Stimulated activated naive B cell treated with anti-CD40 and anti-IgM and Interleukin-4, amounts not matched to agents 10 μg/mL and 1 μg/mL and 100 μg/mL, for 72 hours (primary cell): ENCODE measurements around the gene OXCT2.
"Not testable (repeated sequence)": the region's sequence is repeated elsewhere in the genome, so short reads cannot be mapped to it uniquely, and the experiment has no call there.

Experiments
- ATAC-seq, 2 donors: fragments of 150-1000 bp; cut with Tn5 transposase; replicated peaks; 2 replicates each; pipeline ENCODE4 v1.10.0; 2021; ENCODE audit warnings: moderate library complexity in 1 of 2
- DNase-seq: peaks from one replicate; pipeline ENCODE4 v3.0.0; 2021
- H3K27ac Mint-ChIP-seq: one replicate; pipeline ENCODE4 v1.8.0; 2022; ENCODE audit warnings: mild to moderate bottlenecking, mixed read lengths
- H3K27me3 Mint-ChIP-seq, 2 donors: one replicate each; pipeline ENCODE4 v1.8.0; 2022; ENCODE audit warnings: mixed read lengths in 2 of 2
- H3K36me3 Mint-ChIP-seq, 2 donors: one replicate each; pipeline ENCODE4 v1.8.0; 2022; ENCODE audit warnings: mixed read lengths in 2 of 2, mild to moderate bottlenecking in 1 of 2
- H3K4me1 Mint-ChIP-seq, 2 donors: one replicate each; pipeline ENCODE4 v1.8.0; 2022; ENCODE audit warnings: mixed read lengths in 2 of 2, mild to moderate bottlenecking in 1 of 2
- H3K4me3 Mint-ChIP-seq, 2 donors: one replicate each; pipeline ENCODE4 v1.8.0; 2022; ENCODE audit warnings: mild to moderate bottlenecking in 2 of 2, mixed read lengths in 2 of 2, moderate library complexity in 1 of 2
- H3K9me3 Mint-ChIP-seq, 2 donors: one replicate each; pipeline ENCODE4 v1.8.0; 2022; ENCODE audit warnings: mixed read lengths in 2 of 2, mild to moderate bottlenecking in 1 of 2

OXCT2 gene

GRCh38 chr1:39798859-39799769 lies 28.0 kb upstream of the OXCT2 start:
- peaks cover 9 to 13% of the 10 kb centered on the region in 2 donors for H3K4me1 Mint-ChIP-seq
- peak; percentile 95 to 96 for ATAC-seq
- not testable (repeated sequence) for H3K27me3 Mint-ChIP-seq, H3K9me3 Mint-ChIP-seq, H3K36me3 Mint-ChIP-seq
- DNase-seq: peak; percentile 87
- peak overlapping the region; percentile 64 to 78 for H3K4me3 Mint-ChIP-seq
- H3K27ac Mint-ChIP-seq: peak overlapping the region; percentile 90

- H3K27ac Mint-ChIP-seq: no peak overlapping the region
Observed at GRCh38 chr1:39795651-39796050, 24.5 kb upstream of the OXCT2 start.

DNA sequence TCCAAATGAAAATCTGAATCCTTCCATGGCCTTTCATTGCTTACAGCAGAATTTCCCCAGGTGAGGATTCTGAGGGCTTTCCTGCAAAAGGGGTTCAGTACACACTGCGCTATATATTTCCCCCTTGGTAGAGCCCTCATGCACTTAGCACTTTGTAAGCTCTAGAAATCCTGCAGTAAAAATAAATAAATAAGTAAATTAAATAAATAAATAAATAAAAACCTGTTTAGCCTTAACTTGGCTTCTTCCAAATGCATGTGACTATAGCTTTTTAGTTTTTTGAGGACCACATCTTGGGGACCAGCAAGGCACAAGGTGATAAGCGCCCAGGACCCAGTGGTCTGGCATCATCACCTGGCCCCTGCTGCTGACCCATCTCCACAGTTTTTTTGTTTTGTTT lies 20.7 kb upstream of the OXCT2 start:
- no peak for ATAC-seq
- peaks cover 32 to 48% of the 10 kb centered on the region in 2 donors for H3K27me3 Mint-ChIP-seq

More at GRCh38 chr1:39795651-39796050, 24.5 kb upstream of the OXCT2 start:
- ATAC-seq (no peak), DNase-seq (no peak)
- Mint-ChIP-seq H3K4me1 (peaks cover 18 to 20% of the 10 kb centered on the region in 2 donors), H3K36me3 (peaks cover 0 to 13% of the 10 kb centered on the region in 2 donors), H3K9me3 (no peaks in the 10 kb centered on the region), H3K4me3 (no peak overlapping the region), H3K27me3 (peaks cover 18 to 30% of the 10 kb centered on the region in 2 donors)

GRCh38 chr1:39789571-39790110 lies 18.5 kb upstream of the OXCT2 start:
- ATAC-seq (no peak), DNase-seq (no peak)

More for the DNA sequence above, 20.7 kb upstream of the OXCT2 start:
- H3K36me3 Mint-ChIP-seq: peaks cover 0 to 9% of the 10 kb centered on the region in 2 donors
- H3K4me3 Mint-ChIP-seq: no peak overlapping the region
- H3K27ac Mint-ChIP-seq: no peak overlapping the region
- peaks cover 10 to 14% of the 10 kb centered on the region in 2 donors for H3K4me1 Mint-ChIP-seq
- DNase-seq: no peak
- no peaks in the 10 kb centered on the region for H3K9me3 Mint-ChIP-seq

DNA sequence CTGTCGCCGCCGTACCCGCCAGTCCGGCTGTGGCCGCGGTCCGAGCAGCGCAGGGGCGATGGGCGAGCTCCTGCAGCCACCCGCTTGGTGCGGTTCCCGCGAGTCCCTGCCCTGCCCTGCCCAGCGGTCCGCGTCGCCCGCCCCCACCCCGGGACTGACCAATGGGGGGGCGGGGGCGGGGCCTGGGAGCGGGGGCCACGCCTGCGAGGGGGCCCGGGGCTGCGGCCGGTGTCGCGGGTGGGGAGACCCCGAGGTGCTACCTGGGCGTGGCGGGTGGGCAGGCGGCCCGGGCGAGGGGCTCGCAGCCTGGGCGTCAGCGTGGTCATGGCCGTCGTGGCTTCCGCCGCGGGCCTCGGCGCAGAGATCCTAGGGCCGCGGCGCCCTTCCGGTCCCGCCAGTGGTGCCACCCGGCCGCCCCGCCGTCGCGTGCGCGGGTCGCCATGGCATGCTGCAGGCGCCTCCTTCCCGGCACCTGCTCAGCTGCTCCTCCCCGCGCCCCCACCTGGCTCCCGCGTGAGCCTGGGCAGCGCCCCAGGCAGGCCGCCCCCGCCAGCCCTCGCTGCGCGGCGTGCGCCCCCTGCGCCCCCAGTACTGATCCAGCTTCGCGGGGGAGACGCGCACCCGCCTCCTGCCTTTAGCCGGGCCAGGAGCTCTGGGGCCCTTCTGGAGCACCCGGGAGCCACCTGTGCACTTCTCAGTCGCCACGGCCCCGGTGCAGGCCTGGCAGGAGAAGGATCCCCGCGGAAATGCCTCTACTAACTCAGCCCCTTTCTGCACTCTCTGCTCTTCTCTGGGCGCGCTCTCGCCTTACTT lies 17.8 kb upstream of the OXCT2 start, which contains the start of gene BMP8B:
Gene BMP8B (minus strand): TSS at position 108 of the 813 bp plus-strand sequence. CDS start 380 bp downstream, outside the sequence.
- peak; percentile 56 for DNase-seq
- Mint-ChIP-seq H3K9me3 (no peaks in the 10 kb centered on the region), H3K27me3 (peaks cover 34 to 57% of the 10 kb centered on the region in 2 donors)

More at GRCh38 chr1:39789571-39790110, 18.5 kb upstream of the OXCT2 start:
- Mint-ChIP-seq H3K36me3 (peaks cover 0 to 9% of the 10 kb centered on the region in 2 donors), H3K4me1 (peaks cover 12 to 14% of the 10 kb centered on the region in 2 donors), H3K27ac (peak overlapping the region; percentile 65), H3K27me3 (peaks cover 34 to 57% of the 10 kb centered on the region in 2 donors), H3K4me3 (peak overlapping the region; percentile 82 to 84), H3K9me3 (no peaks in the 10 kb centered on the region)

GRCh38 chr1:39788426-39788757 lies 17.2 kb upstream of the OXCT2 start:
- Mint-ChIP-seq H3K27me3 (peaks cover 31 to 57% of the 10 kb centered on the region in 2 donors), H3K4me1 (peaks cover 11 to 14% of the 10 kb centered on the region in 2 donors), H3K27ac (no peak overlapping the region), H3K36me3 (peaks cover 0 to 9% of the 10 kb centered on the region in 2 donors), H3K9me3 (no peaks in the 10 kb centered on the region), H3K4me3 (peak overlapping the region; percentile 17 to 82)
- ATAC-seq (peak; percentile 28 to 32), DNase-seq (no peak)

More for the DNA sequence above, 17.8 kb upstream of the OXCT2 start, which contains the start of gene BMP8B:
- peaks cover 12 to 14% of the 10 kb centered on the region in 2 donors for H3K4me1 Mint-ChIP-seq
- H3K36me3 Mint-ChIP-seq: peaks cover 0 to 9% of the 10 kb centered on the region in 2 donors
- peak within 1 kb of the TSS; percentile 82 to 84 for H3K4me3 Mint-ChIP-seq
- peak; percentile 83 to 85 for ATAC-seq
- peak within 1 kb of the TSS; percentile 65 for H3K27ac Mint-ChIP-seq

DNA sequence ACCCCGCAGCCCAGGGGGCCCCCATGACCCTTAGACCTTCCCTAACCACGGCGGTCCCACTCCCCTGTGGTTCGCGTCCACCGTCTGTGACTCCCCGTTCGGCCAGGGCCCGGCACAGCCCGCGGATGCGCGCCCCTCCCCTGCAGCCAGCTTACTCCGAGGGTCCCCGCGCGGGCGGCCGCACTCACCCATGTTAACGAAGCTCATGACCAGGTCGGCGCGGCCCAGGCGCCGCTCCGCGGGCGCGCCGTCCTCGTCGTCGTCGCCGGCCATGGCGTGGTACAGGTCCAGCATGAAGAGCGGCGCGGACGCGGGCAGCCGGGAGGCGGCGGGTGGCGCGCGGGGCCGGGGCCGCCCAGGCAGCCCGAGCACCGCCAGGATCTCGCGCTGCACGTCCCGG lies 16.8 kb upstream of the OXCT2 start:
- H3K9me3 Mint-ChIP-seq, H3K36me3 Mint-ChIP-seq, ATAC-seq, DNase-seq: not testable (repeated sequence)
- peaks cover 30 to 57% of the 10 kb centered on the region in 2 donors for H3K27me3 Mint-ChIP-seq
- peaks cover 10 to 14% of the 10 kb centered on the region in 2 donors for H3K4me1 Mint-ChIP-seq
- H3K27ac Mint-ChIP-seq: peak overlapping the region; percentile 14
- H3K4me3 Mint-ChIP-seq: peak overlapping the region; percentile 60 to 77

DNA sequence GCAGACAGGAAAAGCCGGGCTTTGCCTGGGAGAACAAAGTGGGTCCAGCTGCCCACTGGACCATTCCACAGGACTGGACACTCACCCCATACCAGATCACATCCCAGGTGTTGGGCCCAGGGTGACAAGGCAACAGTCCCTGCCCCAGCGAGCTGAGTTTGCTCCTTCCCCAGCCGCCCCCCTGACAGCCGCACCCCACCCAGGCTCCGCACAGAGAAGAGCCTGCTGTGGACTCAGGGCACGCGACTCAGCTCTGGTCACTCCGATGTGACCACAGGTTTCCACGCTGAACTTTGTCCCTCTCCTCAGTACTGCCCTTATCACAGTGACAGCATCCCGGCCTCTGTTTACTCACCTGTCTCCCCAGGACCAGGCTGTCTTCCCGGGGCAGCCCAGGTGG lies 16.3 kb upstream of the OXCT2 start:
- Mint-ChIP-seq H3K36me3 (peaks cover 0 to 4% of the 10 kb centered on the region in 2 donors), H3K4me1 (peaks cover 5 to 9% of the 10 kb centered on the region in 2 donors), H3K27me3 (peaks cover 25 to 53% of the 10 kb centered on the region in 2 donors), H3K9me3 (no peaks in the 10 kb centered on the region), H3K4me3 (peak overlapping the region; percentile 60 to 77), H3K27ac (no peak overlapping the region)
- ATAC-seq (no peak), DNase-seq (no peak)

DNA sequence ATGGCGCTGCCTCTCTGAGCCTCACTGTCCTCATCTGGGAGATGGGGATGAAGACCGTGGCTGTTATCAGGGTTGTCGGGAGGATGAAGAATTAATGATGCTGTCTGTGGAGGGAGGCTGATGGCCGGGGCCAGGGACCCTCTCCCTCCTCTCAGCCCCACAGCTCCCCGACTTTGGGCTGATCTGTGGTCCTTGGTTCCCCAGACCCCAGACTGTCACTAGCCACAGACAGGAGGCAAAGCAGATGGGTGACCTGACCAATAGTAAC lies 15.9 kb upstream of the OXCT2 start:
- not testable (repeated sequence) for H3K4me1 Mint-ChIP-seq, H3K9me3 Mint-ChIP-seq, DNase-seq, H3K27ac Mint-ChIP-seq, H3K36me3 Mint-ChIP-seq, ATAC-seq
- peak overlapping the region in 1 of 2 donors; percentile 42 for H3K4me3 Mint-ChIP-seq
- peaks cover 23 to 49% of the 10 kb centered on the region in 2 donors for H3K27me3 Mint-ChIP-seq

GRCh38 chr1:39786303-39787107 lies 15.4 kb upstream of the OXCT2 start:
- not testable (repeated sequence) for H3K36me3 Mint-ChIP-seq, ATAC-seq, H3K27ac Mint-ChIP-seq, DNase-seq, H3K4me1 Mint-ChIP-seq, H3K9me3 Mint-ChIP-seq
- Mint-ChIP-seq H3K4me3 (peak overlapping the region in 1 of 2 donors; percentile 42), H3K27me3 (peaks cover 21 to 43% of the 10 kb centered on the region in 2 donors)

DNA sequence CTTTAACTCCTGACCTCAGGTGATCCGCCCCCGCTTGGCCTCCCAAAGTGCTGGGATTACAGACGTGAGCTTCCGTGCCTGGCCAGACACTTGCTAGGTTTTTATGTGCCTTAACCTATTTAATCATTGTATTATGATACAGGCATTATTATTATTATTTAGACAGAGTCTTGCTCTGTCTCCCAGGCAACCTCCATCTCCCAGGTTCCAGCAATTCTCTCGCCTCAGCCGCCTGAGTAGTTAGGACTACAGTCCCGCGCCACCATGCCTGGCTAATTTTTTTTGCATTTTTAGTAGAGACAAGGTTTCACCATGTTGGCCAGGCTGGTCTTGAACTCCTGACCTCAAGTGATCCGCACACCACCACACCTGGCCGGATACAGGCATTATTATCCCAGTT lies 11.5 kb upstream of the OXCT2 start:
- not testable (repeated sequence) for H3K4me3 Mint-ChIP-seq, ATAC-seq, H3K27ac Mint-ChIP-seq, H3K9me3 Mint-ChIP-seq, DNase-seq, H3K36me3 Mint-ChIP-seq, H3K4me1 Mint-ChIP-seq
- H3K27me3 Mint-ChIP-seq: peaks cover 11 to 40% of the 10 kb centered on the region in 2 donors

DNA sequence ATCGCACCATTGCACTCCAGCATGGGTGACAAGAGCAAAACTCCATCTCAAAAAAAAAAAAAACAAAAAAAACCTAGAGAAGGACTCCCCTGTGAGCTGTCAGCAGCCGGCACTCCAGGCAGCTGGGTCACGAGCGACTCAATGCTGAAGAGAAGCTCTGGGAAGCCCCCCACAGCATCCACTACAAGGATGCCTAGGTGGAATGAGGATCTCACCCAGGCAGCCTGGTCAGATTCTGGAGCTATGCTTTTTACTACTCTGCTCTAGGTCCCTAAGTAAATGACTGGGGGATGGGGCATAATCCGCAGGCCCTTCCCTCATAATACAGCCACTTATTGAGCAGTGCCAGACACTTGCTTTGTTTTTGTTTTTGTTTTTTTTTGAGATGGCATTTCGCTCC lies 11.0 kb upstream of the OXCT2 start:
- Mint-ChIP-seq H3K9me3 (no peaks in the 10 kb centered on the region), H3K27me3 (peaks cover 5 to 34% of the 10 kb centered on the region in 2 donors), H3K36me3 (no peaks in the 10 kb centered on the region), H3K4me3 (no peak overlapping the region), H3K27ac (no peak overlapping the region), H3K4me1 (peaks cover 0 to 3% of the 10 kb centered on the region in 2 donors)
- DNase-seq: no peak
- no peak for ATAC-seq

DNA sequence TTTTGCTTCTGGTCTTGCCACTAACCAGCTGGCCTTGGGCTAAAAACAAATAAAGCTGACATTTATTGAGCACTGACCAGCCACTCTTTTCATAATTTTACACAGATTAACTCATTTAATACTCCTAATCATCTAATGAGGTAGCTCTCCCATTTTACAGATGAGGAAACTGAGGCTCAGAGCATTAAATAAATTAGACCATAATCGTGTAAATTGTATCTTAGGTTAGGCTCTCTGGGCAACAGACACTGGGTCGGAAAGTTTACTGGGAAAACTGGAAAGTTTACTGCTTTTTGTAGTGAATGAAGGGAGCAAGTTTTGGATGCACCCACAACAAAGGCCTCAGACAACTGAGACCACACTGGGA lies 10.2 kb upstream of the OXCT2 start:
- H3K4me3 Mint-ChIP-seq: no peak overlapping the region
- H3K9me3 Mint-ChIP-seq: no peaks in the 10 kb centered on the region
- DNase-seq (no peak), ATAC-seq (no peak)
- H3K4me1 Mint-ChIP-seq: peaks cover 3 to 4% of the 10 kb centered on the region in 2 donors
- peaks cover 0 to 27% of the 10 kb centered on the region in 2 donors for H3K27me3 Mint-ChIP-seq
- H3K27ac Mint-ChIP-seq: no peak overlapping the region
- no peaks in the 10 kb centered on the region for H3K36me3 Mint-ChIP-seq
